ENCODE data around the gene DENND1A.

- TF ChIP-seq CTCF (IDR thresholded peaks at IDR 0.05) (no peak), POLR2A (IDR thresholded peaks at IDR 0.05; ENCODE audit: low read depth) (no peak), POLR2AphosphoS5 (IDR thresholded peaks at IDR 0.05) (no peak), EP300 (IDR thresholded peaks at IDR 0.05) (no peak)
Measured at GRCh38 chr9:123497830-123498229, 432.1 kb downstream of the DENND1A start.
